DMS53 treated with DMSO at 0.1 percent for 48 hours (cell line): Measurements from ENCODE around the gene ZMIZ1.
A peak's percentile ranks its signal among the peaks of the same experiment; 100 is the strongest.

Source experiments
- DNase-seq: peaks from one replicate; lab custom pipeline; 2025; ENCODE audit not compliant: unreplicated experiment; lab: John Stamatoyannopoulos, UW

ZMIZ1 gene

DNA sequence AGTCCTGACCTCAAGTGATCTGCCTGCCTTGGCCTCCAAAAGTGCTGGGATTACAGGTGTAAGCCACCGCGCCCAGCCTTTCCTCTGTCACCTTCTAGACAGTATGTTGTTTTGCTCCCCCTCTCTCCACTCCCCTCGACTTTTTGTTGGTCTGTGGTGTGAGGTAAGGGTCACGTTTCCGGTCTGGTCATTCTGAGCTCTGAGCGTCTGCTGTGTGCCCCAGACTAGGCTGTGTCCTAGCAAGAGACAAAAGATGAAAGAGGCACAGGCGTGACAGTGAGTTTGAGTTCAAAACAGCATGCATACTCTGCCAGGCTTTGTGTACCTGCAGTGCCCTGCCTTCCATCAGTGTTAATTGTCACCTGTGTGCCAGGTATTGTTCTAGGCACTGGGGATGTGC, 191.1 kb downstream of the ZMIZ1 start:
- DNase-seq = no peak

DNA sequence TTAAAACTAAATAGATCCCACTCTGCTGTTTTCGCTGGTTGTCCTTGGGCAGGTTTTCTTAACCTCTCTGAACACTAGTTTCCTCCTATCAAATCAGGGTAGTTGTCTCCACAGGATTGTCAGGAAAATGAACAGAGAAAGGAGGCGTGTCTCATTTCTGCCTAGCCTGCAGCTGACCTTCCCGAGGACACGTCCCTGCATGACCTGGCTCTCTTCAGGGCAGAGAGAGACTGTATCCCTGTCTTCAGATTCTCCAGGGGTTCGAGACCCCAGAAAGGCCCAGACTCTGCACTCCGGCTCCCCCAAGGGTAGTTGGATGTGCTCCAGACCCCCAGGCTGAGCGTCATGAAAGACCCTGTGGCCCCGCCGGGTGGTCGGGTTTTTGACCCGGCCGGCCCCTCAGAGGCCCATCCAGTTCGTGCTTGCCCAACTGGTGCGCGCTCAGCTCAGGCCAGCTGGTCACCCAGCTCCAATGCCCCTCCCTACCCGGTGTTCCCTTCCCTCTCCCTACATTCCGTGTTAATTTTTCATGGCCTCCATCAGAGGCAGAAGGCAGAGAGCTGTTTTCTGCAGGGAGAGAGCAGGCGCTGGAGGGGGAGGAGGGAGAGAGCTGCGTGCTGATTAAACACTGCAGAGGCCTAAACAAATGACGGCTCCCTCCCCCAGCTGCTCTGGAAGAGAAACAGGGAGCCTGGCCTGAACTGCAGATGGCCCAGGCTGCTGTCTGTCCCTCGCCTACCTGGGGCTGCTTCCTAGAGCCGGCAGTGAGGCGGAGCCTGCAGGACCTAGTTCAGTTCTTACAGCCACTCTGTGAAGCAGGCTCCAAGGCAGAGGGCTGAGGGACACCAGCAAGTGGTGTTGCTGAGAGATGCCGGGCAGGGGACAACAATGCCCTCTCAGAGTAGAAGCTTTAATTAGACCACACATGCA, 192.3 kb downstream of the ZMIZ1 start:
- peak; percentile 90 for DNase-seq

GRCh38 chr10:79262131-79262530, 193.4 kb downstream of the ZMIZ1 start:
- no peak for DNase-seq

DNA sequence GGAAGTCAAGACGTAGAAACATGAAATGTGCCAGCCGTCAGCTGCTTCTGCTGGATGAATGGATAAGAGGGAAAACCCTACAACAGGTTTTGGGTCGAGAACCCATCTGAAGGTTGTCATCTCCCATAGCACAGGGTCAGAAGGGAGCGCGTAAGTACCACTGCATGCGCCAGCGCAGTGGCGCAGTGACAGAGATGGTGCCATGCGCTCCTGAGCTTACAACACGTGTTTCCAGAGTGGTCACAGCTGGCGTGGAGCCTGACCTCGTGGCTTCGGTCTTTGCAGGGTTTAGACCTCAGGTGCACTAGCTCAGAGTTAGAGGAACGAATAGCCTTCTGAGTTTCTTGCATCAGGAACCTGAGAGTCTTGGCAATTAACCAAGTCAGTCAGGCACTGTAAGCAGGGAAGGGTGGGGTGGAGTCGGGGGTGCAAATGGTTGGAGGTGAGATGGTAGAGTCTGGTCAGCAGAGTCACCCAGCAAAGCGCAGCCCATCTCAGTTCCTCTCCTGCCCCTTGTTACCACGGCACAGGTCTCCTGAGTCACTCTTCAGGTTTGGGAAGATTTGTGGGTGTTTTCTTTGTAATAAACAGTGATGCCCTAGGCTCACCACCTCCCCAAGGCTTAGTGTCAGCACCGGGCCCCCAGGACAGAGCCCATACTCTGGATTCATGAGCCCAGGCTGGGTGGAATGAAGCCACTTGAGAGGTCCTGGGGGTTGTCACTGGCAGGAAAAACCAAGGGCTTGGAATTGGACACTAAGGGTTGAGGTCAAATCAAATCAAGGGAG, 194.4 kb downstream of the ZMIZ1 start:
- no peak for DNase-seq

DNA sequence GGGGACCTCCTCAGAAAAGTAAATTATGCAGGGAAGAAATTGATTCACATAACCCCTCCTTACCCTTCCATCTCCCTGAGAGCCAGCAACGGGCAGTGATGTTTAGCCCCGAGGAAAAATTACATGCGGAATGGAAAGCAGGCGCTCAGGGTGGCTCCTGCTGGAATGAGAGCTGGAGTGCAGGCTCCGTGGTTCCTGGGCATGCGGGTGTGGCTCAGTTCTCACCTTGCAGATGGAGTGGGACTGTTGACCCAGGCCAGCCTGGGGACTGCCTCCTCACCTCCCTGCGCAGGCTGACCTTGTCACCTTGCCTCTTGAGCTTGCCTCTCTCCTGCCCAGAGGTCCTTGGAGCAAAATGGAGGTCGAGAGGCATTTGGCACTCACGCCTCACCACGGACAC, 195.2 kb downstream of the ZMIZ1 start:
- no peak for DNase-seq

- no peak for DNase-seq
These were observed 196.2 kb downstream of the ZMIZ1 start for GRCh38 chr10:79264942-79265341.

DNA sequence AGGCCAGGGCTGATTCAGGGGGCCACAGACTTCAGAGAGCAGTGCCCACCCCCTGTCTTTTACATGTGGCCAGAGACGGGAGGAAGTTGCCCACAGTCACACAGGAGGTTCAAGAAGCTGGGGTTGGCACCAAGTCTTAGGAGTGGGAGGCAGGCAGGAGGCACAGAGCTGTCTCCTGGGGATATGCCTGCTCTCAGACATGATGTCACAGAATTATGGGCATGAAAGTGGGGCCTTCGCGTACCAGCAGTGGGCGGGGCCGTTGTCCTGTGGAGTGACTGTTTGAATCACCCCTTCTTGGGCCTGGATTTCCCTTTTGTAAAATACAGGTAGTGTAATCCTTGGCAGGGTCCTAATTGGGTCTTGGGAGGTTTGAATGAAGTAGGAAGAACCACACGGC, 197.3 kb downstream of the ZMIZ1 start:
- no peak for DNase-seq

- no peak for DNase-seq
These were observed 198.0 kb downstream of the ZMIZ1 start for GRCh38 chr10:79266543-79267312.

- no peak for DNase-seq
These were observed 198.7 kb downstream of the ZMIZ1 start for GRCh38 chr10:79267499-79267898.

DNA sequence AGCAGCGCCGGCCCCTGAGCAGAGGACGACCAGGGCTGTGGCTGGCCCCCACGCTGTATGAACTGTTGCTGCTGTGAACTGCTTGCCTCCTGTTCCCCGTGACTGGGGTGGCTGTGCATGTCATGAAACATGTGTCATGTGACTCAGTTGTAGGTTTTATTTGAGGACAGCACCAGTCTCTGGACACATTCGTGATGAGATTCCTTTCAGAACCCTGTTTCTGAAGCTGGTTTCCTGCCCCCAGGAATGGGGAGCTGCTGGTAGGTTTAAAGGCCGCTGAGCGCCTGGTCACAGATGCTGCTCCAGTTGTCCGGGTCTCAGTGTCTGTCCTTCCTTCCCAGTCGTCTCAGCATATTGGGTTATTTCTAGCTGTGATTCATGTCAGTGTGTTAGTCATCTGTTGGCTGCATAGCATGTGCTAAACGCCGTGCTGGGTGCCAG, 199.4 kb downstream of the ZMIZ1 start:
- no peak for DNase-seq

DNA sequence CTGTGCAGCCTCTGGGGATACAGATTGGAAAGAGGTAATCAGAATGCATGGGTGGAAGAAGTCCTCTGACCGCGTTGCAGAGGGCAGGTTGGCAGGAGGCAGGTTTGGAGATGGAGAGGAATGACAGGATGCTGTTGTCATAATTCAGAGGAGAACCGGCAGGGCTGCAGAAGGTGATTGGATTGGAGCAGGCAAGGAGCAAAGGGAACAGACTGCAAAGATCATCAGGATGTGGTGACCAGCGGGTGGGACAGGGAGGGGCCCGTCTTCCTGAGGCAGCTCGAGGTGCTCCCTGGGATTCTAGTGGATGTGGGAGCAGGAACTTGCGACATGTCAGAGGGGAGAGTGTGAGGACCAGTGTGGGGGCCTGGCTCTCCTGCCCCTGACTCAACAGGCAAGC, 200.0 kb downstream of the ZMIZ1 start:
- no peak for DNase-seq

GRCh38 chr10:79269443-79269842, 200.7 kb downstream of the ZMIZ1 start:
- DNase-seq = no peak

- DNase-seq = no peak
These were observed 201.2 kb downstream of the ZMIZ1 start for GRCh38 chr10:79269969-79270368.

- no peak for DNase-seq
These were observed 201.9 kb downstream of the ZMIZ1 start for GRCh38 chr10:79270466-79271246.

DNA sequence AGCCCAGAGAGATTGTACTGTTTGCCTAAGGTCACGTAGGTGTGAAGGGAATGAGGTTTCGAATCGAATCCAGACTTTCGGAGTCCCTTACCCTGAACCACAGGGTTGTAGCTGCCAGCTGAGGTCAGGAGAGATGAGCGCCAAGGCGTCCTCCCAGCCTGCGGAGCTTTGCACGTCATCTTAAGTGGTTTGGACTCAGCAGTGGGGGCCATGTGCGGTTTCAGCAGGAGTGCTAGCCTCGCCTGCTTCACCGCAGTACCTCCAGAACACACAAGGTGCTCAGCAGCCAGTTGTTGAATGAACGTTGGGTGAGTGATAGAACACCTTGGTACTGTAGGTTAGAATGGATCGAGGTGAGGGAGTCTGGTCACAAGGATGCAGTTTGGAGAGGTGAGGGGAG, 203.6 kb downstream of the ZMIZ1 start:
- no peak for DNase-seq

- DNase-seq = no peak
These were observed 204.8 kb downstream of the ZMIZ1 start for GRCh38 chr10:79273604-79274003.

- no peak for DNase-seq
These were observed 205.7 kb downstream of the ZMIZ1 start for GRCh38 chr10:79274279-79275104.

DNA sequence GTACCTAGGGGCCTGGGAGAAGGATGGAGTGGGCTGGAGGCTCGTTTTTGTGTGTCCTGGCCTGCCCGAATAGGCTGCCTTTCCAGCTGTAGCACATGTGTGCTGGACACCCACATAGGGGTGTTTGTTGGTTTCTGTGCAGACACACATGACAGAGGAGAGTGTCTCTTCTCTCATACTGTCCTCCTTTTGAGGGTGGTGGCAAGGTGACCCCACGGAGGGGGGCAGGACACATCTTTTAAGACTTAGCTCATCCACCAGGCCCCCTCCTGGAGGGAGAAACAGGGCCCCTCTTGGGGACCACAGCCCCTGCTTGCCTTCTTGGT, 206.3 kb downstream of the ZMIZ1 start:
- no peak for DNase-seq

DNA sequence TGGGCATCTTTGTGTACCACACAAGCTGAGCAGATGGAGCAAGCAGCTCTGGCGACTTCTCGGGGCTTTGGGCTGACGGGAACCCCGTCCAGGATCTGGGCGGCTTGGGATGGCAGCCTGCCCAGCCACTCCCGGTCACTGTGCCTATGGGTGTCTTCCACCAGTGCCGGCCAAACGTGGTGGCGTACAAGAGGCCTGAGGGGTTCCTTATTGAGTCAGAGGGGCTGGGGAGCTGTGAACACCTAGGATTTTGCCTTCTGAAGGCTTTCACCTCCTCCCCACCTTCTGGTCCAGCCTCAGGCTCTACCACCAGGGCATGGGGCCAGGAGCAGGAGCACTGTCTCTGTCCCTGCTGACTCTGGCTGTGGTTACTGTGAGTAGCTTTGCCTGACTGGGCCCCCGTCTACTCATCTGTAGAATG, 206.7 kb downstream of the ZMIZ1 start:
- DNase-seq = no peak
